ENCODE measurements around the gene CYTH4.

- TF ChIP-seq CTCF (IDR thresholded peaks at IDR 0.05; ENCODE audit: low read depth, low read length, missing input control) (no peak), REST (IDR thresholded peaks at IDR 0.05) (no peak), ATF3 (IDR thresholded peaks at IDR 0.05) (no peak), GABPA (IDR thresholded peaks at IDR 0.05 in 1 of 2, conservative IDR thresholded peaks at IDR 0.05 in 1 of 2) (no peak), TAF1 (conservative IDR thresholded peaks at IDR 0.05) (no peak), MAX (IDR thresholded peaks at IDR 0.05) (no peak), HNF4G (IDR thresholded peaks at IDR 0.05) (no peak), RAD21 (IDR thresholded peaks at IDR 0.05) (no peak), ZBTB33 (IDR thresholded peaks at IDR 0.05) (no peak), SP1 (IDR thresholded peaks at IDR 0.05) (no peak), FOXA1 (IDR thresholded peaks at IDR 0.05) (no peak)
These were observed 29.5 kb downstream of the CYTH4 start for GRCh38 chr22:37311761-37312312.
